Measurements from ENCODE around the gene CD79B. TPM values are rescaled to one million over a fixed set of nuclear protein-coding genes. Genes with fewer than 3 reads are reported as not detected.

The CD79B gene
- total and polyA plus RNA-seq, 9 of the 15 experiments (the other 6 are each of a cell fraction or from before 2014, with no cell fraction given) = 0.15 to 0.62 (median 0.44) TPM; not detected in 2

- TF ChIP-seq STAT6 (CRISPR knock-in tag; IDR thresholded peaks at IDR 0.05) = no peak
- TF ChIP-seq CEBPB (tag; IDR thresholded peaks at IDR 0.05) = peak; percentile 82
- no peak for TF ChIP-seq ZNF239 (CRISPR knock-in tag; IDR thresholded peaks at IDR 0.05)
- TF ChIP-seq ATF7 (IDR thresholded peaks at IDR 0.05) = peak; percentile 88
- TF ChIP-seq IRF9 (tag; IDR thresholded peaks at IDR 0.05) = 0 out of 2 replicates have a peak, but pooled peaks have one; percentile 45
- TF ChIP-seq MTF1 (CRISPR knock-in tag; IDR thresholded peaks at IDR 0.05; ENCODE audit: borderline replicate concordance) = no peak
- no peak for TF ChIP-seq POLR2AphosphoS5 (IDR thresholded peaks at IDR 0.05; ENCODE audit: control insufficient read depth, insufficient read depth, low read depth, low read length)
- TF ChIP-seq ARID3B (CRISPR knock-in tag; IDR thresholded peaks at IDR 0.05; ENCODE audit: borderline replicate concordance) = no peak
- TF ChIP-seq HMBOX1 (IDR thresholded peaks at IDR 0.05) = no peak
- TF ChIP-seq ZNF124 (CRISPR knock-in tag; IDR thresholded peaks at IDR 0.05) = no peak
These were observed 29.5 kb upstream of the CD79B start (continued) for GRCh38 chr17:63961355-63962212.
